A549 (cell line): ENCODE data around the gene ADSS1.

Experiments used
- BHLHE40 ChIP-seq: IDR thresholded peaks from 2 replicates; pipeline ENCODE4 v1.6.1; 2012; ENCODE audit warnings: low read depth, low read length, inconsistent platforms
- CTCF ChIP-seq: fragments of >200 bp; sonication (Bioruptor Twin); formaldehyde crosslinking; IDR thresholded peaks from 3 replicates; pipeline ENCODE4 v1.5.1; 2016
- HMGXB4 ChIP-seq: fragments of 250-450 bp; sonication (Bioruptor Pico); IDR thresholded peaks from 2 replicates; pipeline ENCODE4 v1.5.0; 2021; ENCODE audit warnings: mild to moderate bottlenecking, moderate library complexity, borderline replicate concordance
- JUN ChIP-seq, 2 experiments: fragments of >200 bp; sonication (Bioruptor Twin); formaldehyde crosslinking; IDR thresholded peaks; 2 replicates in 1 of 2; 3 replicates in 1 of 2; pipeline ENCODE4 v1.6.1; 2016 to 2017
- KDM1A ChIP-seq: fragments of 200-600 bp; sonication (generic); IDR thresholded peaks from 2 replicates; pipeline ENCODE4 v1.6.1; 2016; ENCODE audit warnings: low read depth, mild to moderate bottlenecking
- NFE2L2 ChIP-seq: fragments of 150-350 bp; conservative IDR thresholded peaks from 2 replicates; pipeline ENCODE4 v1.6.1; 2014; ENCODE audit warnings: low read length
- NR3C1 ChIP-seq: fragments of >200 bp; sonication (Bioruptor Twin); formaldehyde crosslinking; IDR thresholded peaks from 3 replicates; pipeline ENCODE4 v1.6.1; 2017
- RFX5 ChIP-seq: fragments of 450-650 bp; IDR thresholded peaks from 2 replicates; pipeline ENCODE4 v1.7.1; 2014; ENCODE audit warnings: antibody characterized with exemption, mild to moderate bottlenecking, moderate library complexity
- SMC3 ChIP-seq: fragments of >200 bp; sonication (Bioruptor Twin); formaldehyde crosslinking; IDR thresholded peaks from 3 replicates; pipeline ENCODE4 v1.6.1; 2018; ENCODE audit warnings: inconsistent platforms
- TP53 ChIP-seq: fragments of 250-450 bp; sonication (Bioruptor Pico); IDR thresholded peaks from 2 replicates; pipeline ENCODE4 v1.5.0; 2021; ENCODE audit warnings: mild to moderate bottlenecking, moderate library complexity
- USF2 ChIP-seq: fragments of 450-650 bp; IDR thresholded peaks from 2 replicates; pipeline ENCODE4 v1.6.1; 2014; ENCODE audit warnings: antibody characterized with exemption

GRCh38 chr14:104700225-104700651 lies 23.8 kb upstream of the ADSS1 start:
- no peak for TF ChIP-seq SMC3
- TF ChIP-seq CTCF = no peak
- TF ChIP-seq NFE2L2 = no peak
- no peak for TF ChIP-seq NR3C1
- TF ChIP-seq RFX5 = no peak
- TF ChIP-seq HMGXB4 (CRISPR knock-in tag) = no peak
- no peak for TF ChIP-seq BHLHE40
- TF ChIP-seq KDM1A = no peak
- TF ChIP-seq USF2 = no peak
- TF ChIP-seq TP53 (CRISPR knock-in tag) = no peak
- TF ChIP-seq JUN (IDR thresholded peaks at IDR 0.05) = no peak
